GM18526 (cell line): ENCODE measurements around the gene PADI3.

Experiments
- POLR2A ChIP-seq: IDR thresholded peaks from 3 replicates; pipeline ENCODE4 v1.6.1; 2011; ENCODE audit not compliant: insufficient read length; ENCODE audit errors: extremely low read depth

The PADI3 gene

GRCh38 chr1:17248781-17249180 is at the start of gene PADI3:
TSS of gene PADI3 (plus strand) at chr1:17249098. CDS start at chr1:17249138, 40 bp downstream.
- TF ChIP-seq POLR2A, result no peak

- TF ChIP-seq POLR2A, result no peak
Measured at GRCh38 chr1:17199267-17200044, 49.4 kb upstream of the PADI3 start.

- no peak for TF ChIP-seq POLR2A
Measured at GRCh38 chr1:17200246-17200645, 48.7 kb upstream of the PADI3 start.

- no peak for TF ChIP-seq POLR2A
Measured at GRCh38 chr1:17200756-17201155, 48.1 kb upstream of the PADI3 start.

GRCh38 chr1:17201201-17202021 is 47.5 kb upstream of the PADI3 start:
- TF ChIP-seq POLR2A, result no peak

GRCh38 chr1:17204546-17205440 is 44.1 kb upstream of the PADI3 start, which contains the start of gene PADI1:
TSS of gene PADI1 (plus strand) at chr1:17205128. CDS start at chr1:17205218, 90 bp downstream.
- no peak for TF ChIP-seq POLR2A

- TF ChIP-seq POLR2A, result no peak
Measured at GRCh38 chr1:17205652-17206051, 43.2 kb upstream of the PADI3 start.

- TF ChIP-seq POLR2A, result no peak
Measured at GRCh38 chr1:17206196-17206595, 42.7 kb upstream of the PADI3 start.

GRCh38 chr1:17207046-17207445 is 41.9 kb upstream of the PADI3 start:
- no peak for TF ChIP-seq POLR2A

- no peak for TF ChIP-seq POLR2A
Measured at GRCh38 chr1:17207540-17207939, 41.4 kb upstream of the PADI3 start.

GRCh38 chr1:17207966-17208418 is 40.9 kb upstream of the PADI3 start:
- no peak for TF ChIP-seq POLR2A

GRCh38 chr1:17208546-17208945 is 40.4 kb upstream of the PADI3 start:
- TF ChIP-seq POLR2A, result no peak

- no peak for TF ChIP-seq POLR2A
Measured at GRCh38 chr1:17209430-17209829, 39.5 kb upstream of the PADI3 start.

- no peak for TF ChIP-seq POLR2A
Measured at GRCh38 chr1:17210176-17210575, 38.7 kb upstream of the PADI3 start.

GRCh38 chr1:17211377-17211776 is 37.5 kb upstream of the PADI3 start:
- no peak for TF ChIP-seq POLR2A

- no peak for TF ChIP-seq POLR2A
Measured at GRCh38 chr1:17212009-17212408, 36.9 kb upstream of the PADI3 start.
